HAP-1 (cell line): ENCODE measurements around the gene MAPK6.
A peak's percentile ranks its signal among the peaks of the same experiment; 100 is the strongest.
"Not testable (repeated sequence)": the region's sequence is repeated elsewhere in the genome, so short reads cannot be mapped to it uniquely, and the experiment has no call there.

Experiments
- DNase-seq, 2 experiments: peaks; one replicate each; pipeline ENCODE4 v3.0.0-alpha.2; 2016 to 2020; ENCODE audit warnings: low spot score in 2 of 2
- H3K27me3 ChIP-seq: fragments of 250-450 bp; sonication (Bioruptor Pico); 2 replicates; pipeline ENCODE4 v1.5.1; 2020; ENCODE audit warnings: low read depth, mild to moderate bottlenecking, moderate library complexity
- H3K36me3 ChIP-seq: fragments of 250-450 bp; sonication (Bioruptor Pico); replicated peaks from 2 replicates; pipeline ENCODE4 v1.5.1; 2020; ENCODE audit warnings: mild to moderate bottlenecking
- H3K4me1 ChIP-seq: fragments of 250-450 bp; sonication (Bioruptor Pico); 2 replicates; pipeline ENCODE4 v1.5.1; 2020; ENCODE audit warnings: mild to moderate bottlenecking
- H3K4me3 ChIP-seq: fragments of 250-450 bp; sonication (Bioruptor Pico); 2 replicates; pipeline ENCODE4 v1.5.1; 2020; ENCODE audit warnings: mild to moderate bottlenecking, moderate library complexity
- H3K9me3 ChIP-seq: fragments of 250-450 bp; sonication (Bioruptor Pico); 2 replicates; pipeline ENCODE4 v1.5.1; 2020; ENCODE audit warnings: mild to moderate bottlenecking, moderate library complexity
- in situ Hi-C: fragments of 300-500 bp; cut with MboI; formaldehyde crosslinking; loops from 3 replicates; pipeline ENCODE4 v1.14.3; 2020; ENCODE audit warnings: low sequenced_read_pairs, inconsistent platforms, mixed read lengths

Gene MAPK6

DNA sequence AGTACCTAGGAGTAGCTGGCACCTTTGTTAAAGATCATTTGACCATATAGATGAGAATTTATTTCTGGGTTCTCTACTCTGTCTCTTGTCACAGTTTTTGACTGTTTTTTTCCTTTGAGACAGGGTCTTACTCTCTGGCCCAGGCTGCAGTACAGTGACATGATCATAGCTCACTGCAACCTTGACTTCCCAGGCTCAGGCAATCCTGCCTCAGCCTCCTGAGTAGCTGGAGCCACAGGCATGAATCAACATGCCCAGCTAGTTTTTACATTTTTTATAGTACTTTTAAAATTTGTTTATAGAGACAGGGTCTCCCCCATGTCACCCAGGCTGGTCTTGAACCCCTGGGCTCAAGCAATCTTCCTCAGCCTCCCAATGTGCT, 48.5 kb downstream of the MAPK6 start:
- no peaks in the 10 kb centered on the region for H3K9me3 ChIP-seq
- no peaks in the 10 kb centered on the region for H3K4me1 ChIP-seq
- in situ Hi-C loops: no loop called here
- no peak overlapping the region for H3K4me3 ChIP-seq
- H3K36me3 ChIP-seq: peaks cover 20% of the 10 kb centered on the region
- no peaks in the 10 kb centered on the region for H3K27me3 ChIP-seq
- no peak for DNase-seq

DNA sequence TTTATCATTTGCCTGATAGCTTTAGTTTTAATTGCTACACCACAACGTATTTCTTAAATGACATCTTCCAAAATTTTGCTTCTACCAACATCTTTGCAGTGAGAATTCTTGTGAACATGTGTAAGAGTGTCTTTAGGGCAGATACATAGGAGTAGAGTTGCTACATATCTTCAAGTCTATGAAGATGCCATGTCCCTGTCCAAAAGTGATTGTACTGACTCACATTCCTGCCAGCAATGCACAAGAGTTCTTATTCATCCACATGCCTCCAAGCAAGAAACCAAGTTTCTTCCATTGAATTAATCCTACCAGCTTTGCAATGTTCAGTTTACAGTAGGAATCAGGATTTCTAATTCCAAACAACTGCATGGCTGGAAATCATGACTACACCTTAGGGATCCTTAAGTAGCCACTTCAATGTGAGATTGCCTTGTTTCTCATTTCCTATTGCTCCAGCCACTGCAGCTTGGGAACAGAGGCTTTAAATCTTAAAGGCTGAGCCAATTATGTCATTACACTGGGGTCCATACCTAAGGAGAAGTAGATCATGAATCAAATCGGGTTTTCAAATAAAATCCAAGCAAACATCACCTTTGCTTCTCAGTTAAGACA, 49.1 kb downstream of the MAPK6 start:
- peaks cover 15% of the 10 kb centered on the region for H3K36me3 ChIP-seq
- no peaks in the 10 kb centered on the region for H3K9me3 ChIP-seq
- H3K4me1 ChIP-seq: no peaks in the 10 kb centered on the region

DNA sequence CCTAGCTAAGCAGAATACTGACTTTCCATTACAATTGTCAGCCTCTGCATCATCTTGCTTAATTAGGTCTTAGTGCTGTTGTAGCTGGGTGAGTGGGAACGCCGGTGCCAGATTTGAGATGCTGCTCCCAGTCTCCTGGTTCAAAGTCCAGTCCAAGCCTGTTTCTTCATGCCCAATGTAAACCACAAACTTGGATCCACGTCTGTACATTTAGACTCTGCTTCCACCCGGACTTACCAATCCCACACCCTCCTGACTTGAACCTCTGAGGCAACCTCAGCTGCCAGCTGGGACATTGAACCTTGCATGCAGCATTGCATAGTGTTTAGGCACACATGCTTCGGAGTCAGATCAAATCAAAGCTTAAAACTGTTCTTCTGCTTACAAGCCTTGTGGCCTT, 50.5 kb downstream of the MAPK6 start:
- Histone ChIP-seq H3K4me1 (no peaks in the 10 kb centered on the region; the same call in 1 of the 2 replicates), H3K27me3 (no peaks in the 10 kb centered on the region), H3K36me3 (peaks cover 3% of the 10 kb centered on the region; the same call in 1 of the 2 replicates), H3K4me3 (no peak overlapping the region), H3K9me3 (no peaks in the 10 kb centered on the region)
- in situ Hi-C loops: no loop called here
- no peak for DNase-seq

More for the DNA sequence above, 49.1 kb downstream of the MAPK6 start:
- Histone ChIP-seq H3K27me3 (no peaks in the 10 kb centered on the region), H3K4me3 (no peak overlapping the region)
- no peak for DNase-seq
- in situ Hi-C loops: no loop called here

DNA sequence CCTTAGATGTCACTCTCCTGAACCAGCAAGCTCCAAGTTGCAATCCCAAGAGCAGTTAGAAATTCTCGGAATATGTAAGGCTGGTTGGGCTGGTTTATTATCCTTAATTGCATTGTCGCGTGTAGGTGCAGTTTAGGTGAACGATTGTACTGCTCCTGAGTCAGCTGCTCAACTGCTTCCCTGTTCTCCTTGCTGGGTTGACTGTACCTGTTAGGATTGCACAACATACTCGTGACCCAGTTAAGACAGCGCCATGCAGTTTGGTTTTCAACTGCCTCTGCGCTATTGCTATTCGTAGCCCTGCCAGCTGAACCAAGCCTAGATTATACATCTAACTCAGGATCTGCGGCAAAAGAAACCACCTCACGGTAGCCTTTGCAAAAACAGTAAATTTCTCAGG, 52.6 kb downstream of the MAPK6 start:
- in situ Hi-C loops: no loop called here
- DNase-seq: no peak
- H3K4me3 ChIP-seq: no peak overlapping the region

DNA sequence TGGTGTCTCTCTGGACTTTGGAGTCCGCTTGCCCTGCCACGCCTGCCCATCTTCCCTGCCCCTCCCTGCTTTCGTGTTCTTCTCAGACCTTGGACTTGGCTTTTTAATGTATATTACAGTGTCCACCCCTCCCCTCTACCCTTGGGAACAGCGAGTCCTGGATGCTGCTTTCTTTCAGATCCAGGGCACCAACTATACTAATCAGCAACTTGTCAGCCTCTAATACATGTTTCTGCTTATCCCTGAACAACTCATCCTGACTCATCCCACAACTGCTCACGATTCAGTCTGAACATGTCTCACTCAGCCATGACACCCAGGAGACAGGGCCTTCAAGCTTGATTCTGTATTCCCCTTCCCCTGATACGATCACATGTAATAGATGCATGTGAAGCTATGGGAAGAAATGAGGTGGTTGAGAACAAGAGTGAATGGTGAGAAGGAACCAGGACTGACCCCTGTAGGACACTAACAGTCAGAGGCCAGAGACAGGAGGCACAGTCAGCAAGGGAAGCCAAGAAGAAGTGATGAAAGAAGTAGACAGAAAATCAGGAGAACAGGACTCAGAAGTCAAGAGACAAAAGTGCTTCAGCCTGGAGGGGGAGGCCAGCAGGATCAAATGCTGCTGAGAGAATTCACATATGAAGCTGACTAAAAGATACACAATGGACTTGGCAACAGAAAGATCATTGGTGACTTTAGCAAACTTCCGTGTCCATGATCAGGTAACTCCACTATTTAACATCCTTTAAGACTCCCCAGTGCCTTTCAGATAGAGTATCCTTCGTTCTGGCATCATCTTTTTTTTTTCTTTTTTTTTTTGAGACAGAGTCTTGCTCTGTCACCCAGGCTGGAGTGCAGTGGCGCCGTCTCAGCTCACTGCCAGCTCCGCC, 58.1 kb downstream of the MAPK6 start:
- H3K4me1 ChIP-seq: no peaks in the 10 kb centered on the region; the same call in 1 of the 2 replicates
- in situ Hi-C loops: no loop called here
- DNase-seq: no peak

More for the DNA sequence above, 52.6 kb downstream of the MAPK6 start:
- H3K9me3 ChIP-seq: no peaks in the 10 kb centered on the region
- H3K4me1 ChIP-seq: no peaks in the 10 kb centered on the region; the same call in 1 of the 2 replicates
- no peaks in the 10 kb centered on the region for H3K27me3 ChIP-seq
- no peaks in the 10 kb centered on the region for H3K36me3 ChIP-seq

DNA sequence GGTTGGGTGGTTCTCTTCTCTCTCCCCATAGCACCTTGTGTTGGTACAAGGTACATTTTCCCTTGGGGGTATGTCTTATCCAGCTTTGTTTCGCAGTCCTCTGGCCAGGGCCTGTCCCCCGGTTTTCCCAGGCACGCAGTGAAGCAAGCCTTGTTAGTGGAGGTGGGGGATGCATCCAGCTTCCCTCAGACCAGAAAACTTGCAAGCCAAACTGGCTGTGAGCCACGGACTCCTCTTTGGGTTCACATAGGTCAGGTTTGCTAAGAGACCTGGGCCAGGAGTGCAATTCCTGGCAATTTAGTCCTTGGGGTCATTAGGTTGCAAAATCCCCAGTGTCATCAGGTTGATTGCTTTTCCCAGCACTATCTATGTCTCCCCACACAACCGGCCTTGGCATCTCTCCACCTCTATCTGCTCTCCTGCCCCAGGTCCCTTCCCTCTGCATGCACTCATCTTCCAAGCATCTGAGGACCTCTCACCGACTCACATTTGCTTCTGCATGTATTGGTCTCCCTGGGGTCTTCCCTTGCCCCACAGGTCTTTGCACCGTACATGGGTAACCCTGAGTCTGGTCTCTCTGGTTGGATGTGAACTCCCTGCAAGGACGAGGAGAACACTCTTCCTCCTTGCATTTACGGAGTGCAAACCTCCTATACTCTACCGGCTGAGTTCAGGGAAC, 59.3 kb downstream of the MAPK6 start:
- in situ Hi-C loops: no loop called here
- no peaks in the 10 kb centered on the region for H3K36me3 ChIP-seq
- no peaks in the 10 kb centered on the region for H3K27me3 ChIP-seq
- no peaks in the 10 kb centered on the region; the same call in 1 of the 2 replicates for H3K4me1 ChIP-seq
- no peak for DNase-seq
- H3K9me3 ChIP-seq: no peaks in the 10 kb centered on the region
- H3K4me3 ChIP-seq: no peak overlapping the region

More for the DNA sequence above, 58.1 kb downstream of the MAPK6 start:
- Histone ChIP-seq H3K4me3 (no peak overlapping the region), H3K27me3 (no peaks in the 10 kb centered on the region), H3K9me3 (no peaks in the 10 kb centered on the region), H3K36me3 (no peaks in the 10 kb centered on the region)

DNA sequence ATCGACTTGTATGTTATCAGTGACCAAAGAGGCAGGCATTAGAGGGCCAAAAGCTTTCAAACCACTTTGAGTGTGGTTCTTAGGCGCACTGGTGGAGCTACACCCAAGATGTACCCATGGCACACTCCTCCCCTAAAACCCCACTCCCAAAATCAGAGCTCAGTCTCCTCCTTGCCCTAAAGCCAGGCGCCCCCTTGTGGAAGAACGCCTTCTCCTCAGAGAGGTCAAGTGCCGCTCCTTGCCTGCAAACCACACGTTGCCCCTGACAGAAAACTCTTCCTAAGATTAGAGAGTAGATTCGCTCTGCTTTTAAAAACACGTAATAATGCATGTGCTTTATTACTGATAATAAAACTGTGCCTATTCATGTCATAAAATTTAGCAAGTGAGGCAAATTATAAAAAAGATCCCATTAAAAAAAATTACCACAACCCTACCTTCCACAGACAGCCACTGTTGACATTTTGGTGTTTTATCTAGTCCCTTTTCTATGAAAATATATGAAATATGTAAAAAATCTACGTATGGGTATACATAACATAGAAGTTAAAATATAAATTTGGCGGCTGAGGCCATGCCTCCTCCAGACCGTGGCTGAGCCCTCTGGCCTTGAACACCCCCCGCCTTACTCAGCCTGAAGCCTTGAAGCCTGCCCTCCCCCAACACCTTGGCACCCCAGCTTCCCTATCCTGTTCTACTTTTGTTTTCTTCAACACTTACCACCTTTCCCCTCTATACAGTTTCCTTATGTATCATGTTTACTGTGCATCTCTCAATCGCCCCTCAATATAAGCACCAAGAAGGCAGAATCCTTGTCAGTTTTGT, 60.1 kb downstream of the MAPK6 start:
- H3K4me1 ChIP-seq: no peaks in the 10 kb centered on the region; the same call in 1 of the 2 replicates
- no peak overlapping the region for H3K4me3 ChIP-seq
- no peaks in the 10 kb centered on the region for H3K9me3 ChIP-seq
- H3K36me3 ChIP-seq: no peaks in the 10 kb centered on the region
- no peaks in the 10 kb centered on the region for H3K27me3 ChIP-seq
- DNase-seq: peak; percentile 57 to 96
- in situ Hi-C loops: no loop called here

DNA sequence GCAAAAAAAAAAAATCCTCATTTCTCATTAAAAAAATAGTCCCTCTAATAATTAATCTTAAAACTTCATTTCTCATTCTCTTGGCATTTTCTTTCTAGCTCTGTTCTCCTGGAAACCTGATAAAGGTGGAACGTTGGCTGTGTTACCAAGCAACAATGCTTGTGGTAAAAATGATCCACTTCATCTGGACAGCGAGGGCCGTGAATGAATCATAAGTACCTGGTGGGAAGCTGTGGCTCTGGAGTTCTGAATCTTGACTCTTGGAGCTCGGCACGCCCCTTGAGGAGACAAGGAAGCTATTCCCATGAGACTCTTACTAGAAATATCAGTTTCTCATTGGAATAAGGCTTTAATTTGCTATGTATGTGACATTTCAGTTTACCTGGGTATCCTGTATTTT, 61.0 kb downstream of the MAPK6 start:
- H3K36me3 ChIP-seq: no peaks in the 10 kb centered on the region
- in situ Hi-C loops: no loop called here
- H3K9me3 ChIP-seq: no peaks in the 10 kb centered on the region
- H3K4me1 ChIP-seq: no peaks in the 10 kb centered on the region
- no peaks in the 10 kb centered on the region for H3K27me3 ChIP-seq
- DNase-seq: no peak
- H3K4me3 ChIP-seq: no peak overlapping the region

DNA sequence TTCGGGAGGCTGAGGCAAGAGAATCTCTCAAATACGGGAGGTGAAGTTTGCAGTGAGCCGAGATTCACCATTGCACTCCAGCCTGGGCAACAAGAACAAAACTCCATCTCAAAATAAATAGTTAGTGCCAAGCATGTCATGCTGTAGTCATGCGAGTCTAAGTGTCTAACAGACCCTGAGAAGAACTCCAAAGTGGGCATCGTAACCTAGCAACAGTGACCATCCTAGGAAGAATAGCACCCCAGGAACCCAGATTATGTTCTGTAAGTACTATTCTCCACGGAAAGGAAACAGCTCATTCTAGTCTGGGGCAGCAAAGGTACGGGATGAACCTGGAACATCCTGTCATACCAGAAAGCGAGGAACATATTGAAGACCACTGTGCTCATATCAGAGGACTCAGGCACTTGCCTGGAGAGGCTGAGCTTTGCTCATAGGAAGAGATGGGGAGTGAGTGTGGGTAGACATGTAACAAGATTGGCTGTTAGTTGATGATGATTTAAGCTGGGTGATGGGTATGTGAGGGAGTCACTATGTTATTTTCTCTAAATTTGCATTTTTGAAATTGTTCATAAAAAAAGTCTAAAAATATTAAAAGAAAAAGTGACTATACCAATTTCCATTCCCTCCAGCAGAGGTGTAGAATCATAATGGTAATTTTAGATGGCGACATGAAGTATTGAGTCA, 61.8 kb downstream of the MAPK6 start:
- no peak overlapping the region for H3K4me3 ChIP-seq
- in situ Hi-C loops: no loop called here
- DNase-seq: no peak
- no peaks in the 10 kb centered on the region for H3K4me1 ChIP-seq
- H3K36me3 ChIP-seq: no peaks in the 10 kb centered on the region
- no peaks in the 10 kb centered on the region for H3K27me3 ChIP-seq
- H3K9me3 ChIP-seq: no peaks in the 10 kb centered on the region

DNA sequence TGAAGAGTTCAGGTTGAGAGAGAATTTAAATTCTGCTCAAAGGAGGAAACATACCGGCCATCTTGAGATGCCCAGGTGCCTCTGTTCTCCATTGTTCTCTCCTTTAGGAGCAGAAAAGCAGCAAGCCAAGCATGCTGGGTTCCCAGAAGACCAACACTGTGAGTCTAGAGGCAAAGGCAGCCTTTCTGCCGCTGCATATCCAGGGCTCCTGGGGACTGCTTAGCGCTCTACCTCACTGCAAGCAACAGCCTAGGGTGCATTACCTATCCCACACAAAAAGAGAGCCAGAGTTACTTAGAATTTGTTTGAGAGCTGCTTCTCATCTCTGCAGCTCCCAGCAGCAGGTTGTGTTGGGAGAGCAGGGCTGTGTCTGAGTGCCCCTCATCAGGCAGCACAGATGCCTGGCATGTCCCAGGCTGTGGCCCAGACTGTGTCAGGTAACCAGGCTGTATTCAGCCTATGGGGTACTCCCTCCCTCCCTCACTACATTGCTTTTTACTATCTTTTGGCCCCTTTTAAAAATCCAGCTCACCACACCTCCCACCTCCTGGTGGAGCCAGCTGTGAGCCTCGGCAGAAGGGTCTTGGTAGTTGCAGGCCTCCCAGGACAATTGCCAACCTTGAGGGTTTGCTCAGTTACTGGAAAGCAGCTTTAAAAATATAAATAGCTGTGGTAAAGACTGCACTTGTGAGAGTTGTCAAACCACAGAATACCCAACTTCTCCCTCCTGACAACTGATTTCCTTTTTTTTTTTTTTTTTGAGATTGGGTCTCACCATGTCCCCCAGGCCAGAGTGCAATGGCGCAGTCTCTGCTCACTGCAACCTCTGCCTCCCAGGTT, 63.4 kb downstream of the MAPK6 start:
- Histone ChIP-seq H3K9me3 (0 out of 2 replicates have a peak, but pooled peaks cover 3% of the 10 kb centered on the region), H3K4me3 (no peak overlapping the region), H3K36me3 (no peaks in the 10 kb centered on the region), H3K27me3 (no peaks in the 10 kb centered on the region), H3K4me1 (no peaks in the 10 kb centered on the region)
- in situ Hi-C loops: no loop called here
- DNase-seq: no peak

DNA sequence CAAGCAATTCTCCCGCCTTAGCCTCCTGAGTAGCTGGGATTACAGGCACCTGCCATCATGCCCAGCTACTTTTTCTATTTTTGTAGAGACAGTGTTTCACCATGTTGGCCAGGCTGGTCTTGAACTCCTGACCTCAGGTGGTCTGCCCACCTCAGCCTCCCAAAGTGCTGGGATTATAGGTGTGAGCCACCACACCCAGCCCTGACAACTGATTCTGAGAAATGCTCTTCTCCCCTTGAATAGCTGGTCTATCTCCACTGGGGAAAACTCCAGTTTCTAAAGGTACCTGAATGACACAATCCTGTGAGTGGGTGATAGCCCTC, 64.0 kb downstream of the MAPK6 start:
- H3K36me3 ChIP-seq, H3K27me3 ChIP-seq, in situ Hi-C loops, H3K4me1 ChIP-seq, H3K9me3 ChIP-seq, H3K4me3 ChIP-seq, DNase-seq: not testable (repeated sequence)

DNA sequence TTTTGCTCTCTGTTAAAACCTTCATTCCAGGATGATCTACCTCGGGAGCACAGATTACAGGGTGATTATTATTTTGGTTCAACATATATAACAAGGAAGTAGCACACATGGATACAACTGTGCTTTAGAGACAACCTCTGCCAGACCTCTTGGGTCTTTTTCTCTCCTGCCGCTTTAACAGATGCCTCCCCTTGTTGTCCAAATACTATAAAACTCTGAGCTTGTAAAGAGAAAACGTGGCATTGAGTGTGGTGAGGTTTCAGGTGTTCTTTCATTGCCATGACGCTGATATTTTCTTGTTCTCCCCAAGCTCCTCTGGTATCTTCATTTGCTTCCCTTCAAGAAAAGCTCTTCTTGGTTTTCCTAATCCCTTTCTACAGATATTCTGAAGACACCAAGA, 64.6 kb downstream of the MAPK6 start:
- 0 out of 2 replicates have a peak, but pooled peaks cover 3% of the 10 kb centered on the region for H3K9me3 ChIP-seq
- DNase-seq: no peak
- no peak overlapping the region for H3K4me3 ChIP-seq
- in situ Hi-C loops: no loop called here
- no peaks in the 10 kb centered on the region for H3K27me3 ChIP-seq
- no peaks in the 10 kb centered on the region for H3K4me1 ChIP-seq
- H3K36me3 ChIP-seq: no peaks in the 10 kb centered on the region
